Chondrocyte (in vitro differentiated cells): Measurements from ENCODE around the gene KCNJ10. TPM values are rescaled to one million over a fixed set of nuclear protein-coding genes. Genes with fewer than 3 reads are reported as not detected.

Source experiments
- DNase-seq: peaks from one replicate; pipeline ENCODE4 v3.0.0; 2021; ENCODE audit warnings: mixed read lengths, low spot score
- H3K27ac Mint-ChIP-seq: one replicate; pipeline ENCODE4 v1.8.0; 2021; ENCODE audit warnings: mild to moderate bottlenecking, moderate library complexity, mixed read lengths; ENCODE audit not compliant: unreplicated experiment
- H3K27me3 Mint-ChIP-seq: 2 replicates; pipeline ENCODE4 v1.8.0; 2021; ENCODE audit warnings: low read depth, mixed read lengths
- H3K36me3 Mint-ChIP-seq: 2 replicates; pipeline ENCODE4 v1.8.0; 2021; ENCODE audit warnings: low read depth, mixed read lengths
- H3K4me1 Mint-ChIP-seq: 2 replicates; pipeline ENCODE4 v1.8.0; 2021; ENCODE audit warnings: low read depth, mild to moderate bottlenecking, mixed read lengths
- H3K4me3 Mint-ChIP-seq: one replicate; pipeline ENCODE4 v1.8.0; 2021; ENCODE audit warnings: mild to moderate bottlenecking, moderate library complexity, mixed read lengths; ENCODE audit not compliant: unreplicated experiment
- H3K9me3 Mint-ChIP-seq: 2 replicates; pipeline ENCODE4 v1.8.0; 2021; ENCODE audit warnings: low read depth, mixed read lengths
- total RNA-seq: library from RNA; stranded (reverse); gene quantifications from 3 replicates; pipeline ENCODE4 v1.2.1, GENCODE V29; 2021
- TF ChIP-seq, protein P1 (sequence below): fragments of 200-600 bp; sonication (generic); IDR thresholded peaks from 2 replicates; pipeline ENCODE4 v1.5.0; 2021; ENCODE audit warnings: antibody characterized with exemption, mild to moderate bottlenecking, moderate library complexity

The KCNJ10 gene
- total RNA-seq, 1 donor from 2014 or later = not detected

DNA sequence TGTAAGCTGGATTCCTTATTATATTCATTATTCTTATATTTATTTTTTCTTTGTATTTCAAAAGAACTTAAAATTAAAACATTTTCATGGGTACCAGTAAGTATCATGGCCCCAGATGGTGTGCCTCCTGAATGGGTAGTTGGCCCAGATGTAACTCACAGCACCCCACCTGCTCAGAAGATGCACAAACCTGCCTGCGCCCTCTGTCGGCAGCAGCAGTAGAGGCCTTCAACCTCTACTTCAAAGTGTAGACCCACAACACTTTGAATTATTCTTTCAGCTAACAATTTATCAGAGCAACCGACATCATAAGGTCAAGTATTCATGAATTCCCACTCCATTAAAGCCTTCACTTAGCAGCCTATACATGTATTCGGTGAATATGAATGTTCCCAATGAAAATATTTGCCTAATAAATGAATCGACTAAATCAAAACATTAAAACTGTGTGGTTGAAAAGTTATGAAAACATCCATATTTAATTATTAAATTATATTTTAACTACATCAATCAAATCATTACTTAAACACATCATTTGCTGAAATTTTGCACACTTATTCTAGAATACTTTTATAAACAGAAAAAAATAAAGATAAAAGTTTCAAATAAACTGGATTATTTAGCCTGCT is 63.5 kb downstream of the KCNJ10 start:
- TF ChIP-seq, protein P1, sequence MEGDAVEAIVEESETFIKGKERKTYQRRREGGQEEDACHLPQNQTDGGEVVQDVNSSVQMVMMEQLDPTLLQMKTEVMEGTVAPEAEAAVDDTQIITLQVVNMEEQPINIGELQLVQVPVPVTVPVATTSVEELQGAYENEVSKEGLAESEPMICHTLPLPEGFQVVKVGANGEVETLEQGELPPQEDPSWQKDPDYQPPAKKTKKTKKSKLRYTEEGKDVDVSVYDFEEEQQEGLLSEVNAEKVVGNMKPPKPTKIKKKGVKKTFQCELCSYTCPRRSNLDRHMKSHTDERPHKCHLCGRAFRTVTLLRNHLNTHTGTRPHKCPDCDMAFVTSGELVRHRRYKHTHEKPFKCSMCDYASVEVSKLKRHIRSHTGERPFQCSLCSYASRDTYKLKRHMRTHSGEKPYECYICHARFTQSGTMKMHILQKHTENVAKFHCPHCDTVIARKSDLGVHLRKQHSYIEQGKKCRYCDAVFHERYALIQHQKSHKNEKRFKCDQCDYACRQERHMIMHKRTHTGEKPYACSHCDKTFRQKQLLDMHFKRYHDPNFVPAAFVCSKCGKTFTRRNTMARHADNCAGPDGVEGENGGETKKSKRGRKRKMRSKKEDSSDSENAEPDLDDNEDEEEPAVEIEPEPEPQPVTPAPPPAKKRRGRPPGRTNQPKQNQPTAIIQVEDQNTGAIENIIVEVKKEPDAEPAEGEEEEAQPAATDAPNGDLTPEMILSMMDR = peak; percentile 93
- H3K9me3 Mint-ChIP-seq = no peaks in the 10 kb centered on the region
- no peak for DNase-seq
- no peaks in the 10 kb centered on the region for H3K36me3 Mint-ChIP-seq
- no peak overlapping the region for H3K27ac Mint-ChIP-seq
- peaks cover 39% of the 10 kb centered on the region for H3K27me3 Mint-ChIP-seq
- H3K4me1 Mint-ChIP-seq = no peaks in the 10 kb centered on the region
- H3K4me3 Mint-ChIP-seq = no peak overlapping the region

DNA sequence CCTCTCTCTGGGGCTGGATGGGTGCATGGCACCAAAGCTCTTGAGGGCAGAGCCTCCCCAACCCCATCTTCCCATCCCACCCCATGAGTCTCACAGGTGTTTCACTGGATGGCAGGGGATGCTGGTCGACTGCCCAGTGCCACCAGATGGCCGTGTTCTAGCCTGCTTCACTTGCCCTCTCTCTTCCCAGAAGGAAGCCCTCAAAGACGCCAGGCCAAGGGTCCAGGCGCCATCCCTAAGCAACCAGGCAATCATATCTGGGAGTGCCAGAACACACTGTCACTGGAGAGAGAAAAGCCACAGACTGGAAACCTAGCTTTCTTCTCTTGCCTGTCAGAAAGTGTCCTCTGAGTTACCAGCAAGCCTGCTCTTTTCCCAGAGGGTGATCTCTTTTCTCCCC is 64.9 kb downstream of the KCNJ10 start:
- Mint-ChIP-seq H3K27ac (no peak overlapping the region), H3K36me3 (no peaks in the 10 kb centered on the region), H3K4me3 (no peak overlapping the region), H3K4me1 (no peaks in the 10 kb centered on the region), H3K9me3 (no peaks in the 10 kb centered on the region), H3K27me3 (peaks cover 34% of the 10 kb centered on the region)
- TF ChIP-seq, protein P1 = no peak
- DNase-seq = no peak

DNA sequence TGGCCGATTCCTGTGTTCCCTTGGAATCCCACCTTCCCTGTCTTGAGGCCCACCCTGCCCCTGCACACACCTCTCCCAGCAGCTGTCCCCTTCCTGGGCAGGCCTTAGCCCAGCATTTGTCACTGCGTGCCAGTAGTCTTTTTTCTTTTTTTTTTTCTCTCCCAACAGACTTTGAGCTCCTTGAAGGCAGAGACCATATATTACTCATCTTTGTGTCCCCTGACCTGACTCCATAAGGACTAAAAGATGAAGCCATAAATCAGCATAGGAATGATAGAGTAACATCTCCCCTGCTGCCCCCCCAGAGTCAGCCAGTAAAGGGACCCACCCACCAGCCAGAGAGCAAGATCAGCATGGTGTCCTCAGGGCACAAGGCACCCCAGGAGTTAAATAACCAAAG is 65.5 kb downstream of the KCNJ10 start:
- H3K27me3 Mint-ChIP-seq = peaks cover 27% of the 10 kb centered on the region
- no peak for DNase-seq
- H3K4me3 Mint-ChIP-seq = no peak overlapping the region
- TF ChIP-seq, protein P1 = no peak
- no peaks in the 10 kb centered on the region for H3K9me3 Mint-ChIP-seq
- no peak overlapping the region for H3K27ac Mint-ChIP-seq
- H3K36me3 Mint-ChIP-seq = no peaks in the 10 kb centered on the region
- no peaks in the 10 kb centered on the region for H3K4me1 Mint-ChIP-seq

DNA sequence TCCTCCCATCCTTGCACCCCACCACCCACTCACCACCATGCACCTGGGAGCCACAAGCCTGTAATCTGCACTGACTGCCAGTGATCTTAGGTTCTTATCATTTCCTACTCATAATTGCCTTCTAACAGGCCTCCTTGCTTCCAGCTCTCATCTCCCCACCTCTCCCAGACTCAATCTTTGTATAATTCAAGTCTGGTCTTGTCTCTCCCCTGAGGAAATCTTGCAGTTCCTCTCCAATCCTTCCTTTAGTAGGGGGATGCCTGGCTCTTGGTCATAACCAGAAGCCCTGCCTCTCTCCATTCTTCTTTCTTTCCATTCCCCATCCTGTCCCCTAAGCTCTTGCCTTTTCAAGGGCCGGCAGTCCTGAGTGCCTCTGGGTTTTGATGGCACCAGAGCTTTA is 66.0 kb downstream of the KCNJ10 start:
- no peak for DNase-seq
- Mint-ChIP-seq H3K36me3 (peaks cover 2% of the 10 kb centered on the region), H3K4me3 (no peak overlapping the region)

DNA sequence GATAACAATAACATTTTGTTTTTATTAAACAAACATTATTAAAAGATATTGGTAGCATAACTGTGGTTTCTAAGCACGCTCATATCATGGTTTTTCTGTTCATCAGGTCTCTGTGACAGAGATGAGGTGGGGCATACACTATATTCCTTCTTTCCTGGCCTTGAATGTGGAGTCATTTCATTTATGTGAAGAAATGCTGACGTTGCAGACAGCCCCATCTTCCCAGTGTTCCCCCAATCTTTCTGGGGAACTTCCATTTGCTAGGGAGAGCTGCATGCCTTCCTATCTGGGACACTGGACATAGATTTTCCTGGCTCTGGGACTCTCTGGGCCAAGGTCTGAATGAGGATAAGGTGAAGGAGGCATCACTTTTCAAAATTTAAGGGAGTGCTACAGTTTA is 68.5 kb downstream of the KCNJ10 start:
- Mint-ChIP-seq H3K36me3 (peaks cover 2% of the 10 kb centered on the region), H3K27me3 (peaks cover 16% of the 10 kb centered on the region), H3K4me3 (no peak overlapping the region), H3K27ac (no peak overlapping the region), H3K4me1 (peaks cover 6% of the 10 kb centered on the region), H3K9me3 (no peaks in the 10 kb centered on the region)
- TF ChIP-seq, protein P1 = no peak
- no peak for DNase-seq

More for the DNA sequence above, 66.0 kb downstream of the KCNJ10 start:
- TF ChIP-seq, protein P1 = no peak
- no peak overlapping the region for H3K27ac Mint-ChIP-seq
- no peaks in the 10 kb centered on the region for H3K9me3 Mint-ChIP-seq
- H3K4me1 Mint-ChIP-seq = no peaks in the 10 kb centered on the region
- H3K27me3 Mint-ChIP-seq = peaks cover 26% of the 10 kb centered on the region
